Thyroid gland (tissue), 4 donors: ENCODE measurements around the gene TNFSF11. TPM values are rescaled to one million over a fixed set of nuclear protein-coding genes. Genes with fewer than 3 reads are reported as not detected.

Source experiments
- DNase-seq, 2 donors: peaks; one replicate each; pipeline ENCODE4 v3.0.0-alpha.2; 2019
- H3K27ac ChIP-seq, 3 donors: fragments of 200-600 bp; sonication (generic); 1 replicate in 2 of 3; 2 replicates in 1 of 3; pipeline ENCODE4 v1.5.1; 2016 to 2019; ENCODE audit warnings: mild to moderate bottlenecking in 1 of 3, moderate library complexity in 1 of 3
- H3K27me3 ChIP-seq: fragments of 200-600 bp; sonication (generic); one replicate; pipeline ENCODE4 v1.5.1; 2019
- H3K36me3 ChIP-seq, 2 donors: fragments of 200-600 bp; sonication (generic); one replicate each; pipeline ENCODE4 v1.5.1; 2016 to 2019
- H3K4me1 ChIP-seq, 2 donors: fragments of 200-600 bp; sonication (generic); one replicate each; pipeline ENCODE4 v1.5.1; 2017 to 2019
- H3K4me3 ChIP-seq, 3 donors: fragments of 200-600 bp; sonication (generic); replicated peaks in 1 of 3; 1 replicate in 2 of 3; 2 replicates in 1 of 3; pipeline ENCODE4 v1.5.1; 2016; ENCODE audit warnings: mild to moderate bottlenecking in 1 of 3
- H3K9me3 ChIP-seq: fragments of 200-600 bp; sonication (generic); one replicate; pipeline ENCODE4 v1.5.1; 2017
- POLR2A ChIP-seq, 2 donors: fragments of 450-650 bp; IDR thresholded peaks; one replicate each; pipeline ENCODE4 v1.6.1; 2017; ENCODE audit warnings: antibody characterized with exemption in 2 of 2, mild to moderate bottlenecking in 2 of 2, moderate library complexity in 1 of 2
- WGBS, 2 donors: methylation state at CpG; one replicate each; pipeline ENCODE4 v1.1.5; 2017; 5-methylcytosine and 5-hydroxymethylcytosine counted together
- intact Hi-C: fragments of 100-400 bp; cut with DNase I; formaldehyde crosslinking; loops from one replicate; pipeline ENCODE4 v1.15.1; 2023
- total RNA-seq, 4 donors: library from RNA; depleted of rRNA; stranded (reverse); fragments of >200 nt; gene quantifications; one replicate each; pipeline ENCODE4 v1.2.3, GENCODE V29; 2016
- TF ChIP-seq, protein P1 (sequence below), 6 experiments: fragments of 200-600 bp in 3 of 6; fragments of 450-650 bp in 3 of 6; sonication (generic) in 3 of 6; IDR thresholded peaks; one replicate each; pipeline ENCODE4 v1.5.1; 2016 to 2019; ENCODE audit warnings: antibody characterized with exemption in 6 of 6, mild to moderate bottlenecking in 2 of 6, inconsistent platforms in 1 of 6, moderate library complexity in 1 of 6

The TNFSF11 gene
- total RNA-seq, 4 donors from 2014 or later = not detected

GRCh38 chr13:42574435-42575311, 721 bp downstream of the TNFSF11 start:
- Histone ChIP-seq H3K9me3 (no peaks in the 10 kb centered on the region), H3K4me1 (peaks cover 0 to 9% of the 10 kb centered on the region in 2 donors), H3K27ac (no peak overlapping the region), H3K4me3 (peak overlapping the region in 1 of 3 donors; percentile 9), H3K27me3 (no peaks in the 10 kb centered on the region), H3K36me3 (no peaks in the 10 kb centered on the region)
- TF ChIP-seq, protein P1, sequence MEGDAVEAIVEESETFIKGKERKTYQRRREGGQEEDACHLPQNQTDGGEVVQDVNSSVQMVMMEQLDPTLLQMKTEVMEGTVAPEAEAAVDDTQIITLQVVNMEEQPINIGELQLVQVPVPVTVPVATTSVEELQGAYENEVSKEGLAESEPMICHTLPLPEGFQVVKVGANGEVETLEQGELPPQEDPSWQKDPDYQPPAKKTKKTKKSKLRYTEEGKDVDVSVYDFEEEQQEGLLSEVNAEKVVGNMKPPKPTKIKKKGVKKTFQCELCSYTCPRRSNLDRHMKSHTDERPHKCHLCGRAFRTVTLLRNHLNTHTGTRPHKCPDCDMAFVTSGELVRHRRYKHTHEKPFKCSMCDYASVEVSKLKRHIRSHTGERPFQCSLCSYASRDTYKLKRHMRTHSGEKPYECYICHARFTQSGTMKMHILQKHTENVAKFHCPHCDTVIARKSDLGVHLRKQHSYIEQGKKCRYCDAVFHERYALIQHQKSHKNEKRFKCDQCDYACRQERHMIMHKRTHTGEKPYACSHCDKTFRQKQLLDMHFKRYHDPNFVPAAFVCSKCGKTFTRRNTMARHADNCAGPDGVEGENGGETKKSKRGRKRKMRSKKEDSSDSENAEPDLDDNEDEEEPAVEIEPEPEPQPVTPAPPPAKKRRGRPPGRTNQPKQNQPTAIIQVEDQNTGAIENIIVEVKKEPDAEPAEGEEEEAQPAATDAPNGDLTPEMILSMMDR (IDR thresholded peaks at IDR 0.05) = no peak
- TF ChIP-seq POLR2A (IDR thresholded peaks at IDR 0.05) = no peak
- DNase-seq = no peak
- intact Hi-C loops = no loop called here
- 2% methylated on average over 38 to 48 of the region's 51 CpGs for WGBS, 2 donors

DNA sequence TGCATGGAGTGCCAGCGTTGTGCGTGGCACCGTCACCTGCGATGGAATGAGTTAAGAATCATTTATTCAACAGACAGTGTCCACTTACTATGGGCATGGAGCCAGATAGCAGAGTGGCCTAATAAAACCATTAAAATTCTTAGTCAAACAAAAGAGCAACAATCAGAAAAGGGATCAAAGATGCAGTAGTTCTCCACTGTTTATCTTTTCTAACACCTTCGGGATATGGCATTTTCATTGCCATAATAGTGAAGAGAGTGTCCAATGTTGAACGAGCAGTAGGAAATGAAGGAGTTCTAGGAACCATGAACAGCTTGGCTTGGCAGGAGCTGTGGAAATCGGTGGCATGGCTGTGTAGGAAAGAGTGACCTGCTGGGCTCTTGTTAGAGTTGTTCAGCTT, 2.0 kb downstream of the TNFSF11 start:
- Histone ChIP-seq H3K4me3 (no peak overlapping the region), H3K27me3 (no peaks in the 10 kb centered on the region), H3K36me3 (no peaks in the 10 kb centered on the region), H3K9me3 (no peaks in the 10 kb centered on the region), H3K27ac (no peak overlapping the region), H3K4me1 (peaks cover 0 to 9% of the 10 kb centered on the region in 2 donors)
- no peak for DNase-seq
- 83 to 87% methylated on average over 7 of the region's 7 CpGs for WGBS, 2 donors
- intact Hi-C loops = no loop called here
- TF ChIP-seq, protein P1 (IDR thresholded peaks at IDR 0.05) = no peak
- TF ChIP-seq POLR2A (IDR thresholded peaks at IDR 0.05) = no peak

- WGBS, 2 donors = 76 to 78% methylated on average over 4 of the region's 4 CpGs
- Histone ChIP-seq H3K27ac (no peak overlapping the region), H3K9me3 (no peaks in the 10 kb centered on the region), H3K4me3 (no peak overlapping the region), H3K4me1 (peaks cover 0 to 9% of the 10 kb centered on the region in 2 donors), H3K27me3 (no peaks in the 10 kb centered on the region), H3K36me3 (no peaks in the 10 kb centered on the region)
- DNase-seq = no peak
- intact Hi-C loops = no loop called here
- TF ChIP-seq, protein P1 (IDR thresholded peaks at IDR 0.05) = no peak
- no peak for TF ChIP-seq POLR2A (IDR thresholded peaks at IDR 0.05)
Measured at GRCh38 chr13:42577538-42577937, 3.6 kb downstream of the TNFSF11 start.

DNA sequence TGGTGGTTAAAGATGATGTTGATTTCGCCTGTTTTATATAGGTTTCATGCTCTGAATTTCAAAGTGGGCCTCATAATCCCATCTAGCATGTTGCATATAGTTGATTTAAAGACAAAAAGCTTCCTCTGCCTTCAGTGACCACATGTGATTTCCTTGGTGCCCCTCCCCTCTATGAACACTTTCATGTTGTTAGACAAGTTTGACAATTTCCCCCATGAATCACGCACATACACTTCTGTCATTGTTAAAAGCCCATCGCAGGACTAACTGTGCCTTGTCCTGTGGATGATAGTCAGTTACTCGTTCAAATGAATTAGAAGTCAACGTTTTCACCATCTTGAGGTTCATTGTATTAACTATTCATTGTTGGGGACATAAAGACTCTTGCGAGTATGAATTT, 6.7 kb downstream of the TNFSF11 start:
- TF ChIP-seq POLR2A (IDR thresholded peaks at IDR 0.05) = no peak
- TF ChIP-seq, protein P1 (IDR thresholded peaks at IDR 0.05) = no peak
- Histone ChIP-seq H3K4me3 (no peak overlapping the region), H3K27ac (no peak overlapping the region), H3K9me3 (no peaks in the 10 kb centered on the region), H3K27me3 (no peaks in the 10 kb centered on the region), H3K4me1 (no peaks in the 10 kb centered on the region), H3K36me3 (no peaks in the 10 kb centered on the region)
- DNase-seq = no peak
- WGBS, 2 donors = 73 to 76% methylated on average over 6 of the region's 6 CpGs
- intact Hi-C loops = no loop called here

DNA sequence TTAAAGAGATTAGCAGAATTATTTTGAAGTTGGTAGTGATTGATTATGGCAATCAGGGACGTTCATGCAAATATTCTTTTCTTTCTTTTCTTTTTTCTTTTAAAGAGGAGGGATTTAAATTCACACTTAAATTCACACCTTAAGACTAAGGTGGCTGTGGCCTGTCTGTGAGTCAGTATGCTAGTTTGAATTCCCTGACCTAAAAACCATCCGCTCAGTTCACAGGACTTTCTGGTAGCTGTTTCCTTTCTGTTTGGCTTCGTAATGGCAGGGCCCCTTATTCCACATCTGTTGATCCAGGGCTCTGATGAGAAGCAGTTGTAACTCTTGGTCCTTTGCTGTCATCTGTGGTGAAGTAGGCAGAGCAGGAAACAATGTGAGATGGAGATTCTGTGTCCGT, 7.5 kb downstream of the TNFSF11 start:
- H3K27me3 ChIP-seq = no peaks in the 10 kb centered on the region
- no peak for DNase-seq
- WGBS, 2 donors = 81% methylated on average over 4 of the region's 4 CpGs

More for the DNA sequence above, 7.5 kb downstream of the TNFSF11 start:
- Histone ChIP-seq H3K36me3 (no peaks in the 10 kb centered on the region), H3K4me3 (no peak overlapping the region), H3K9me3 (no peaks in the 10 kb centered on the region), H3K4me1 (no peaks in the 10 kb centered on the region), H3K27ac (no peak overlapping the region)
- intact Hi-C loops = no loop called here
- TF ChIP-seq, protein P1 (IDR thresholded peaks at IDR 0.05) = no peak
- TF ChIP-seq POLR2A (IDR thresholded peaks at IDR 0.05) = no peak
